ENCODE data around the gene UBE2V1. TPM values are rescaled to one million over a fixed set of nuclear protein-coding genes. Genes with fewer than 3 reads are reported as not detected.

The UBE2V1 gene
- total RNA-seq, 1 donor from 2014 or later: 149 TPM

- Mint-ChIP-seq H3K4me1 (ENCODE audit: low read depth, unreplicated experiment) (peaks cover 30% of the 10 kb centered on the region), H3K27me3 (ENCODE audit: unreplicated experiment) (no peaks in the 10 kb centered on the region)
Observed at GRCh38 chr20:50115041-50115512, 2.1 kb upstream of the UBE2V1 start.

GRCh38 chr20:50113420-50114224 is 672 bp upstream of the UBE2V1 start:
- Mint-ChIP-seq H3K9me3 (ENCODE audit: unreplicated experiment) (peaks cover 2% of the 10 kb centered on the region), H3K36me3 (ENCODE audit: unreplicated experiment) (no peaks in the 10 kb centered on the region), H3K27me3 (ENCODE audit: unreplicated experiment) (no peaks in the 10 kb centered on the region), H3K4me3 (ENCODE audit: unreplicated experiment) (peak overlapping the region; percentile 93), H3K27ac (ENCODE audit: unreplicated experiment) (peak overlapping the region; percentile 97), H3K4me1 (ENCODE audit: low read depth, unreplicated experiment) (peaks cover 40% of the 10 kb centered on the region)
- no peak for TF ChIP-seq CTCF (IDR thresholded peaks at IDR 0.05; ENCODE audit: partially characterized antibody, unreplicated experiment)
- no peak for DNase-seq

More at GRCh38 chr20:50115041-50115512, 2.1 kb upstream of the UBE2V1 start:
- TF ChIP-seq CTCF (IDR thresholded peaks at IDR 0.05; ENCODE audit: partially characterized antibody, unreplicated experiment): no peak
- Mint-ChIP-seq H3K36me3 (ENCODE audit: unreplicated experiment) (no peaks in the 10 kb centered on the region), H3K9me3 (ENCODE audit: unreplicated experiment) (peaks cover 2% of the 10 kb centered on the region), H3K4me3 (ENCODE audit: unreplicated experiment) (peak overlapping the region; percentile 91), H3K27ac (ENCODE audit: unreplicated experiment) (no peak overlapping the region)
- no peak for DNase-seq

GRCh38 chr20:50111829-50112495 is 988 bp downstream of the UBE2V1 start:
- no peak for TF ChIP-seq CTCF (IDR thresholded peaks at IDR 0.05; ENCODE audit: partially characterized antibody, unreplicated experiment)
- Mint-ChIP-seq H3K9me3 (ENCODE audit: unreplicated experiment) (peaks cover 4% of the 10 kb centered on the region), H3K4me3 (ENCODE audit: unreplicated experiment) (peak overlapping the region; percentile 97), H3K36me3 (ENCODE audit: unreplicated experiment) (no peaks in the 10 kb centered on the region), H3K27me3 (ENCODE audit: unreplicated experiment) (no peaks in the 10 kb centered on the region), H3K4me1 (ENCODE audit: low read depth, unreplicated experiment) (peaks cover 54% of the 10 kb centered on the region), H3K27ac (ENCODE audit: unreplicated experiment) (peak overlapping the region; percentile 85)
- no peak for DNase-seq

GRCh38 chr20:50111120-50111828 is 1.7 kb downstream of the UBE2V1 start:
- H3K36me3 Mint-ChIP-seq (ENCODE audit: unreplicated experiment): no peaks in the 10 kb centered on the region
- H3K27ac Mint-ChIP-seq (ENCODE audit: unreplicated experiment): peak overlapping the region; percentile 85
- H3K27me3 Mint-ChIP-seq (ENCODE audit: unreplicated experiment): no peaks in the 10 kb centered on the region
- peak overlapping the region; percentile 97 for H3K4me3 Mint-ChIP-seq (ENCODE audit: unreplicated experiment)
- no peak for DNase-seq
- peaks cover 57% of the 10 kb centered on the region for H3K4me1 Mint-ChIP-seq (ENCODE audit: low read depth, unreplicated experiment)
- TF ChIP-seq CTCF (IDR thresholded peaks at IDR 0.05; ENCODE audit: partially characterized antibody, unreplicated experiment): no peak
- peaks cover 4% of the 10 kb centered on the region for H3K9me3 Mint-ChIP-seq (ENCODE audit: unreplicated experiment)
